AG09309 (cell line): Measurements from ENCODE around the gene GSX2.

Experiments used
- DNase-seq: peaks from one replicate; pipeline ENCODE4 v3.0.0-alpha.2; 2010; ENCODE audit warnings: low read depth
- H3K4me3 ChIP-seq: 2 replicates; pipeline ENCODE4 v1.5.1; 2011; ENCODE audit warnings: mild to moderate bottlenecking, low read depth, low read length, moderate library complexity; ENCODE audit not compliant: control insufficient read depth
- CTCF ChIP-seq: IDR thresholded peaks from 2 replicates; pipeline ENCODE4 v1.5.1; 2011; ENCODE audit warnings: mild to moderate bottlenecking, low read depth, low read length, inconsistent platforms; ENCODE audit not compliant: insufficient read depth, control insufficient read depth; ENCODE audit errors: missing control alignments

GSX2 gene

GRCh38 chr4:54144199-54144598, 44.2 kb downstream of the GSX2 start:
- no peak for TF ChIP-seq CTCF
- DNase-seq, result no peak
- no peak overlapping the region for H3K4me3 ChIP-seq

GRCh38 chr4:54144661-54145171, 44.8 kb downstream of the GSX2 start:
- no peak for DNase-seq
- H3K4me3 ChIP-seq, result no peak overlapping the region
- no peak for TF ChIP-seq CTCF

GRCh38 chr4:54146139-54146538, 46.2 kb downstream of the GSX2 start:
- no peak for TF ChIP-seq CTCF
- DNase-seq, result no peak
- H3K4me3 ChIP-seq, result no peak overlapping the region

- DNase-seq, result no peak
Measured at GRCh38 chr4:54149323-54149722, 49.4 kb downstream of the GSX2 start.

More at GRCh38 chr4:54149323-54149722, 49.4 kb downstream of the GSX2 start:
- TF ChIP-seq CTCF, result no peak
- H3K4me3 ChIP-seq, result no peak overlapping the region
